SU-DHL-6 (cell line): ENCODE results near the gene ENO1.

Experiments
- H2AFZ ChIP-seq: fragments of 200-600 bp; sonication (generic); 2 replicates; pipeline ENCODE4 v1.6.1; 2014; ENCODE audit warnings: low read depth, mild to moderate bottlenecking, moderate library complexity, mixed read lengths, antibody characterized with exemption, low read length; ENCODE audit not compliant: severe bottlenecking
- H3F3A ChIP-seq: fragments of 200-600 bp; shearing (Covaris generic); 2 replicates; pipeline ENCODE4 v1.6.0; 2016; ENCODE audit warnings: antibody characterized with exemption, mild to moderate bottlenecking; ENCODE audit not compliant: insufficient read depth
- H3K27ac ChIP-seq: fragments of 200-600 bp; sonication (generic); 2 replicates; pipeline ENCODE4 v1.5.1; 2016; ENCODE audit warnings: low read depth, mild to moderate bottlenecking, low read length, moderate library complexity, mixed read lengths
- H3K27me3 ChIP-seq: fragments of 200-600 bp; sonication (generic), shearing (Covaris generic); 2 replicates; pipeline ENCODE4 v1.6.0; 2014; ENCODE audit warnings: mild to moderate bottlenecking, low read length
- H3K36me3 ChIP-seq: fragments of 200-600 bp; sonication (generic); 2 replicates; pipeline ENCODE4 v1.6.1; 2014; ENCODE audit warnings: mild to moderate bottlenecking, low read length, mixed read lengths
- H3K4me2 ChIP-seq: fragments of 300-600, 200-600 bp; shearing (Covaris generic), sonication (generic); 2 replicates; pipeline ENCODE4 v1.6.0; 2014; ENCODE audit warnings: low read length, low read depth, mild to moderate bottlenecking; ENCODE audit not compliant: poor library complexity, severe bottlenecking
- H3K4me3 ChIP-seq: fragments of 200-600 bp; sonication (generic); 2 replicates; pipeline ENCODE4 v1.5.1; 2014; ENCODE audit warnings: antibody characterized with exemption, low read length, mild to moderate bottlenecking, mixed read lengths; ENCODE audit not compliant: insufficient read depth, poor library complexity, severe bottlenecking
- H3K79me2 ChIP-seq: fragments of 200-600 bp; sonication (generic); 2 replicates; pipeline ENCODE4 v1.6.1; 2014; ENCODE audit warnings: mild to moderate bottlenecking, low read length, moderate library complexity; ENCODE audit not compliant: insufficient read depth
- H3K9ac ChIP-seq: fragments of 200-600 bp; sonication (generic); 2 replicates; pipeline ENCODE4 v1.7.0; 2014; ENCODE audit warnings: mild to moderate bottlenecking, low read length
- H3K9me2 ChIP-seq: fragments of 200-600 bp; sonication (generic); replicated peaks from 2 replicates; pipeline ENCODE4 v1.6.1; 2014; ENCODE audit warnings: low read length; ENCODE audit not compliant: insufficient read depth
- H3K9me3 ChIP-seq: fragments of 200-600 bp; sonication (generic); 2 replicates; pipeline ENCODE4 v1.6.1; 2014; ENCODE audit warnings: low read length, mixed read lengths; ENCODE audit not compliant: insufficient read depth
- H4K20me1 ChIP-seq: fragments of 200-600 bp; sonication (generic); 2 replicates; pipeline ENCODE4 v1.6.1; 2014; ENCODE audit warnings: low read depth, mild to moderate bottlenecking, antibody characterized with exemption, low read length, moderate library complexity, mixed read lengths
- EZH2phosphoT487 ChIP-seq: fragments of 200-600 bp; sonication (generic), shearing (Covaris generic); conservative IDR thresholded peaks from 2 replicates; pipeline ENCODE4 v1.6.1; 2018; ENCODE audit warnings: mild to moderate bottlenecking, antibody characterized with exemption, low read length, moderate library complexity, mixed read lengths
- TF ChIP-seq, protein P1 (sequence below): fragments of 200-600 bp; sonication (generic); IDR thresholded peaks from one replicate; pipeline ENCODE4 v1.5.1; 2017; ENCODE audit warnings: antibody characterized with exemption, mild to moderate bottlenecking, low read length, moderate library complexity; ENCODE audit not compliant: insufficient read depth, poor library complexity, severe bottlenecking

ENO1 gene

DNA sequence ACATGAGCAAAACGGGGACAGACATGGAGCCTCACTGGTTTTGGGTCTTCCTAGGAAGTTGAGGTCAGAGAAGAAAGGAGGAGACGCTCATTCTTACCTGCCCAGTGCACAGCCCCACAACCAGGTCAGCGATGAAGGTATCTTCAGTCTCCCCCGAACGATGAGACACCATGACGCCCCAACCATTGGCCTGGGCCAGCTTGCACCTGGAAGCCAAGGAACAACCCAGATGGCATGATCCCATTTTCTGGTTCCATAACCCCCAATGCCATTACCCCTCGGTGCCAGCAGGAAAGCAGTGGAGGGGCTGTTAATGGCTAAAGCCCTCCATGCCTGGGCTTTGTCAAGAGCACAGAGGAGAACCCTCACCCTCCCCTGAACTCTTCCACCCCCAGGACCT, 15.3 kb downstream of the ENO1 start:
- Histone ChIP-seq H2AFZ (no peak overlapping the region), H3K4me3 (no peak overlapping the region), H3K9ac (no peak overlapping the region), H4K20me1 (peaks cover 10% of the 10 kb centered on the region; the same call in 1 of the 2 replicates), H3K79me2 (no peaks in the 10 kb centered on the region), H3K27me3 (no peaks in the 10 kb centered on the region), H3K27ac (no peak overlapping the region), H3K9me3 (no peaks in the 10 kb centered on the region), H3K9me2 (no peaks in the 10 kb centered on the region), H3K4me2 (no peak overlapping the region), H3F3A (peaks cover 62% of the 10 kb centered on the region), H3K36me3 (peaks cover 57% of the 10 kb centered on the region)
- TF ChIP-seq, protein P1, sequence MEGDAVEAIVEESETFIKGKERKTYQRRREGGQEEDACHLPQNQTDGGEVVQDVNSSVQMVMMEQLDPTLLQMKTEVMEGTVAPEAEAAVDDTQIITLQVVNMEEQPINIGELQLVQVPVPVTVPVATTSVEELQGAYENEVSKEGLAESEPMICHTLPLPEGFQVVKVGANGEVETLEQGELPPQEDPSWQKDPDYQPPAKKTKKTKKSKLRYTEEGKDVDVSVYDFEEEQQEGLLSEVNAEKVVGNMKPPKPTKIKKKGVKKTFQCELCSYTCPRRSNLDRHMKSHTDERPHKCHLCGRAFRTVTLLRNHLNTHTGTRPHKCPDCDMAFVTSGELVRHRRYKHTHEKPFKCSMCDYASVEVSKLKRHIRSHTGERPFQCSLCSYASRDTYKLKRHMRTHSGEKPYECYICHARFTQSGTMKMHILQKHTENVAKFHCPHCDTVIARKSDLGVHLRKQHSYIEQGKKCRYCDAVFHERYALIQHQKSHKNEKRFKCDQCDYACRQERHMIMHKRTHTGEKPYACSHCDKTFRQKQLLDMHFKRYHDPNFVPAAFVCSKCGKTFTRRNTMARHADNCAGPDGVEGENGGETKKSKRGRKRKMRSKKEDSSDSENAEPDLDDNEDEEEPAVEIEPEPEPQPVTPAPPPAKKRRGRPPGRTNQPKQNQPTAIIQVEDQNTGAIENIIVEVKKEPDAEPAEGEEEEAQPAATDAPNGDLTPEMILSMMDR, result no peak
- TF ChIP-seq EZH2phosphoT487, result no peak

DNA sequence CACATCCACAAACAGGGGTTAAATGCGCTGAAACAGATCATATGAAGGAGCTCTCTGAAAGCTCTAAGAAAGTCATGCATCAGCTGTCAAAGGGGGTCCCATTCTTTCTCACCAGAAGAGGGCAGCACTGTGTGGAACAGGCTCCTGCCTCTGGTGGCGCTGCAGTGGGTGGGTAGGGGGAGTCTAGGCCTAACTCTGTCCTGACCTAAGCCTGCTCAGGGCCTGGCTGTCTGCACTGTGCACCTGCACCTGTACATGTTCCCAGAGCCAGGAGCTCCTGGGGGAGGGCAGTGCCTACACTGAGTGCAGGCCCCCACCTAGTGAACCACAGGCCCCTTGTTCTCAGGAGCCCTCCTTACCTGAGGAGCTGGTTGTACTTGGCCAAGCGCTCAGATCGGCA, 16.0 kb downstream of the ENO1 start:
- TF ChIP-seq EZH2phosphoT487, result no peak
- TF ChIP-seq, protein P1, result peak; percentile 80
- Histone ChIP-seq H3K9me3 (no peaks in the 10 kb centered on the region), H3K9ac (no peak overlapping the region), H4K20me1 (peaks cover 10% of the 10 kb centered on the region; the same call in 1 of the 2 replicates), H3K79me2 (no peaks in the 10 kb centered on the region), H3K4me3 (no peak overlapping the region), H2AFZ (no peak overlapping the region), H3F3A (peaks cover 68% of the 10 kb centered on the region), H3K4me2 (no peak overlapping the region), H3K27ac (no peak overlapping the region), H3K27me3 (no peaks in the 10 kb centered on the region), H3K36me3 (peaks cover 52% of the 10 kb centered on the region), H3K9me2 (no peaks in the 10 kb centered on the region)

DNA sequence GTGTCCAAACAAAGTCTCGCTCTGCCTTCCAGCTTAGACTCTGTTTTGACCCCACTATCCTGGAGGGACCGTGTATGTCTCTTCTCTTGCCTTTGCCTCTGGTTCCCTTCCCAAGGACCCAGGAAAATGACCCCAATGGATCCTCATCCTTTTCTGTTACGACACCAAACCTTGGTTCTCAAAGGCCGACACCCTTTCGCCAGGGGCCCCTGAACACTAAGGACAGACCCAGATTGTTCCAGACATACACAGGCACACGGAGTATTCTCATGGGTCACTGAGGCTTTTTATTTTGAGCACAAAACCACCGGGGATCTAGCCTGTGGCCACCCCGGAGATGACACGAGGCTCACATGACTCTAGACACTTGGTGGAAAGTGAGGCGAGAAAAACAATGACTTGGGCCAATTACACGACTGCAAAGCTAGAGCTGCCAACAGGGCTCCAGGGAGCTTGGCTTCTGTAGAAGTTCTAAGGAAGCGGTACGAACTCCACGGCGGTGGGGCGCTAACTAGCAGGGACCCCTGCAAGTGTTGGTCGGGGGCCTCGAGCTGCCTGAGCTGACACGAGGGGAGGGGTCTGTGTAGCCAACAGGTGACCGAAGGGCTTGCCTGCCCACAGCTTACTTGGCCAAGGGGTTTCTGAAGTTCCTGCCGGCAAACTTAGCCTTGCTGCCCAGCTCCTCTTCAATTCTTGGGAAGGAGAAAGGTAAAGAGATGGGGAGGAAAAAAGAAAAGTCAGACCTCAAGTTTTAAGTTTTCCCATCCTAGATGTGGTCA, 17.6 kb downstream of the ENO1 start:
- H3F3A ChIP-seq, result peaks cover 76% of the 10 kb centered on the region
- no peak overlapping the region for H3K4me2 ChIP-seq
- H3K4me3 ChIP-seq, result no peak overlapping the region
- no peaks in the 10 kb centered on the region for H3K79me2 ChIP-seq
- H3K27me3 ChIP-seq, result no peaks in the 10 kb centered on the region
- H2AFZ ChIP-seq, result no peak overlapping the region
- TF ChIP-seq, protein P1, result no peak
- TF ChIP-seq EZH2phosphoT487, result no peak
- H3K9me3 ChIP-seq, result no peaks in the 10 kb centered on the region
- no peak overlapping the region for H3K27ac ChIP-seq
- H3K9me2 ChIP-seq, result no peaks in the 10 kb centered on the region
- H4K20me1 ChIP-seq, result no peaks in the 10 kb centered on the region; the same call in 1 of the 2 replicates
- peaks cover 42% of the 10 kb centered on the region for H3K36me3 ChIP-seq
- no peak overlapping the region for H3K9ac ChIP-seq
